HCT116 (cell line): ENCODE results near the gene NUF2. TPM values are rescaled to one million over a fixed set of nuclear protein-coding genes. Genes with fewer than 3 reads are reported as not detected.

Experiments used
- ATAC-seq: fragments of 200-7000 bp; cut with Tn5 transposase; 2 replicates; pipeline ENCODE4 v1.9.1; 2020; ENCODE audit warnings: mild to moderate bottlenecking, moderate library complexity
- BruUV-seq: library from RNA; stranded (reverse); fragments of 400-500 nt; replicated peaks from 2 replicates; lab custom pipeline; 2021; lab: Mats Ljungman, UMichigan
- CTCF ChIA-PET: fragments of 300-600 bp; sonication (Branson Sonifier 250); formaldehyde crosslinking; loops from one replicate; lab custom pipeline; 2021; ENCODE audit warnings: antibody characterized with exemption; lab: Charles Lee
- POLR2A ChIA-PET: fragments of 300-600, 350-600 bp; sonication (Branson Sonifier 250); formaldehyde crosslinking; loops from one replicate; lab custom pipeline; 2021; ENCODE audit warnings: antibody characterized with exemption; lab: Charles Lee
- RAD21 ChIA-PET, 2 experiments: fragments of 300-600 bp; sonication (Branson Sonifier 250); formaldehyde crosslinking; loops; one replicate each; lab custom pipeline; 2023; ENCODE audit warnings: low total read pairs in 2 of 2; ENCODE audit not compliant: uncharacterized antibody in 2 of 2, unreplicated experiment in 2 of 2, low non-redundant PET in 1 of 2; lab: Charles Lee
- DNase-seq: peaks from one replicate; pipeline ENCODE4 v3.0.0-alpha.2; 2010; ENCODE audit warnings: low read depth, low spot score
- H2AFZ ChIP-seq: fragments of 200-600 bp; shearing (Covaris generic), sonication (generic); 2 replicates; pipeline ENCODE4 v1.6.1; 2017; ENCODE audit warnings: low read depth, mixed run types, mixed read lengths, antibody characterized with exemption, low read length; ENCODE audit not compliant: poor library complexity, severe bottlenecking
- H3K27ac ChIP-seq: 2 replicates; pipeline ENCODE4 v1.5.1; 2012; ENCODE audit warnings: low read depth, low read length
- H3K27me3 ChIP-seq: fragments of 200-600 bp; sonication (generic); 2 replicates; pipeline ENCODE4 v1.6.1; 2016; ENCODE audit warnings: mixed run types, low read length, mixed read lengths; ENCODE audit not compliant: insufficient read depth
- H3K36me3 ChIP-seq, 2 experiments: fragments of 200-500 bp in 1 of 2; fragments of 200-600 bp in 1 of 2; sonication (Bioruptor generic) in 1 of 2; sonication (generic) in 1 of 2; 2 replicates each; pipeline versions ENCODE4 v1.5.1 to v1.6.1; 2014 to 2016; ENCODE audit warnings: low read length in 2 of 2, inconsistent platforms in 1 of 2, mixed read lengths in 1 of 2, mixed run types in 1 of 2; ENCODE audit not compliant: insufficient read depth in 2 of 2, control insufficient read depth in 1 of 2
- H3K4me1 ChIP-seq, 2 experiments: fragments of 200-600 bp in 1 of 2; sonication (generic) in 1 of 2; 2 replicates each; pipeline versions ENCODE4 v1.5.1 to v1.6.1; 2012 to 2017; ENCODE audit warnings: low read length in 2 of 2, inconsistent platforms in 1 of 2, mild to moderate bottlenecking in 1 of 2, mixed read lengths in 1 of 2, mixed run types in 1 of 2, moderate library complexity in 1 of 2; ENCODE audit not compliant: insufficient read depth in 2 of 2, control insufficient read depth in 1 of 2
- H3K4me2 ChIP-seq: fragments of 200-600 bp; sonication (generic); 2 replicates; pipeline ENCODE4 v1.6.1; 2017; ENCODE audit warnings: mixed run types, low read length, mixed read lengths
- H3K4me3 ChIP-seq, 2 experiments: fragments of 200-600 bp in 1 of 2; sonication (generic) in 1 of 2; replicated peaks in 1 of 2; 2 replicates each; pipeline ENCODE4 v1.5.1; 2011 to 2016; ENCODE audit warnings: low read length in 2 of 2, control low read depth in 1 of 2, low read depth in 1 of 2, mild to moderate bottlenecking in 1 of 2, mixed read lengths in 1 of 2, mixed run types in 1 of 2
- H3K79me2 ChIP-seq: fragments of 200-600 bp; sonication (generic); 2 replicates; pipeline ENCODE4 v1.6.1; 2017; ENCODE audit warnings: mild to moderate bottlenecking, mixed run types, low read length, moderate library complexity, mixed read lengths; ENCODE audit not compliant: insufficient read depth
- H3K9ac ChIP-seq: fragments of 200-600 bp; sonication (generic); 2 replicates; pipeline ENCODE4 v1.6.1; 2016; ENCODE audit warnings: low read length, mixed read lengths
- H3K9me2 ChIP-seq: fragments of 200-600 bp; sonication (generic), shearing (Covaris generic); 2 replicates; pipeline ENCODE4 v1.6.1; 2017; ENCODE audit warnings: mixed run types, mild to moderate bottlenecking, moderate library complexity; ENCODE audit not compliant: insufficient read depth
- H3K9me3 ChIP-seq, 2 experiments: fragments of 200-500 bp in 1 of 2; fragments of 200-600 bp in 1 of 2; sonication (Bioruptor generic) in 1 of 2; sonication (generic) in 1 of 2; 2 replicates each; pipeline ENCODE4 v1.6.1; 2014 to 2017; ENCODE audit warnings: low read length in 2 of 2, mixed read lengths in 2 of 2, inconsistent platforms in 1 of 2, low read depth in 1 of 2, mild to moderate bottlenecking in 1 of 2, mixed run types in 1 of 2, moderate library complexity in 1 of 2; ENCODE audit not compliant: control insufficient read depth in 1 of 2, insufficient read depth in 1 of 2
- H4K20me1 ChIP-seq: fragments of 200-600 bp; sonication (generic), shearing (Covaris generic); 2 replicates; pipeline ENCODE4 v1.6.1; 2017; ENCODE audit warnings: mixed run types, mild to moderate bottlenecking, moderate library complexity; ENCODE audit not compliant: insufficient read depth
- CBX3 ChIP-seq: IDR thresholded peaks from 2 replicates; pipeline ENCODE4 v1.6.1; 2012; ENCODE audit warnings: low read depth
- EZH2phosphoT487 ChIP-seq: fragments of 200-600 bp; IDR thresholded peaks from 2 replicates; pipeline ENCODE4 v1.6.1; 2018; ENCODE audit warnings: antibody characterized with exemption, borderline replicate concordance
- JUND ChIP-seq: IDR thresholded peaks from 2 replicates; pipeline ENCODE4 v1.6.1; 2012
- RAD21 ChIP-seq: IDR thresholded peaks from 2 replicates; pipeline ENCODE4 v1.6.1; 2012; ENCODE audit warnings: low read depth, mild to moderate bottlenecking
- REST ChIP-seq: IDR thresholded peaks from 2 replicates; pipeline ENCODE4 v1.6.1; 2012; ENCODE audit warnings: low read depth
- SP1 ChIP-seq: IDR thresholded peaks from 2 replicates; pipeline ENCODE4 v1.6.1; 2012; ENCODE audit warnings: low read depth
- SRF ChIP-seq: IDR thresholded peaks from 2 replicates; pipeline ENCODE4 v1.6.1; 2012; ENCODE audit warnings: low read depth
- YY1 ChIP-seq: IDR thresholded peaks from 2 replicates; pipeline ENCODE4 v1.6.1; 2011; ENCODE audit warnings: low read length, low read depth, moderate library complexity, mild to moderate bottlenecking; ENCODE audit not compliant: insufficient replicate concordance; ENCODE audit errors: extremely low read depth
- intact Hi-C: fragments of 100-400 bp; cut with micrococcal nuclease; formaldehyde crosslinking; loops from 2 replicates; pipeline ENCODE4 v1.10.0; 2022
- total RNA-seq: library from RNA; stranded (reverse); gene quantifications from one replicate; pipeline ENCODE4 v1.2.1, GENCODE V29; 2021; ENCODE audit not compliant: unreplicated experiment

The NUF2 gene
- total RNA-seq, 1 experiment from 2014 or later: 37.6 TPM

- H4K20me1 ChIP-seq: no peaks in the 10 kb centered on the region
- H3K36me3 ChIP-seq: no peaks in the 10 kb centered on the region
- ChIA-PET CTCF (no interaction called here), RAD21 (no interaction called here), POLR2A (no interaction called here)
- no peaks in the 10 kb centered on the region for H3K27me3 ChIP-seq
- H3K79me2 ChIP-seq: no peaks in the 10 kb centered on the region
- no peak overlapping the region for H2AFZ ChIP-seq
- BruUV-seq: no TSS peak
- no peak for DNase-seq
- H3K4me2 ChIP-seq: no peak overlapping the region
- no peak for ATAC-seq
- TF ChIP-seq SP1 (no peak), JUND (no peak), EZH2phosphoT487 (no peak), RAD21 (no peak), CBX3 (no peak), YY1 (no peak), REST (no peak), SRF (no peak)
- TF ChIP-seq, all 23 proteins: peak for 0
- H3K9me3 ChIP-seq: no peaks in the 10 kb centered on the region
- intact Hi-C loops: no loop called here
- H3K4me3 ChIP-seq: no peak overlapping the region
- H3K9ac ChIP-seq: no peak overlapping the region
- no peaks in the 10 kb centered on the region for H3K9me2 ChIP-seq
- H3K4me1 ChIP-seq: no peaks in the 10 kb centered on the region
- no peak overlapping the region for H3K27ac ChIP-seq
These were observed 77.2 kb downstream of the NUF2 start for GRCh38 chr1:163399001-163399400.
